PFSK-1 (cell line): ENCODE results near the gene EXPH5.

ENCODE experiments used
- FOXP2 ChIP-seq: optimal IDR thresholded peaks from 2 replicates; pipeline ENCODE3; 2011; ENCODE audit warnings: borderline replicate concordance, control low read depth, inconsistent platforms; ENCODE audit not compliant: insufficient read depth; ENCODE audit errors: extremely low read length, extremely low read depth
- POLR2AphosphoS5 ChIP-seq: IDR thresholded peaks from 2 replicates; pipeline ENCODE4 v1.6.1; 2012; ENCODE audit warnings: low read depth, mild to moderate bottlenecking, control low read depth, low read length, moderate library complexity
- SIN3A ChIP-seq: IDR thresholded peaks from 2 replicates; pipeline ENCODE4 v1.6.1; 2012; ENCODE audit warnings: mild to moderate bottlenecking, low read length, moderate library complexity, borderline replicate concordance; ENCODE audit not compliant: insufficient read depth
- TAF1 ChIP-seq: IDR thresholded peaks from 2 replicates; pipeline ENCODE4 v1.6.1; 2012; ENCODE audit warnings: low read length, control low read depth, borderline replicate concordance; ENCODE audit not compliant: insufficient read depth
- TF ChIP-seq, protein P1 (sequence below), 2 experiments: IDR thresholded peaks; 2 replicates each; pipeline versions ENCODE4 v1.6.1 to v1.8.0; 2011 to 2012; ENCODE audit warnings: low read depth in 2 of 2, low read length in 2 of 2, control low read depth in 1 of 2, inconsistent platforms in 1 of 2, mild to moderate bottlenecking in 1 of 2, moderate library complexity in 1 of 2; ENCODE audit not compliant: insufficient read depth in 1 of 2

Gene EXPH5

DNA sequence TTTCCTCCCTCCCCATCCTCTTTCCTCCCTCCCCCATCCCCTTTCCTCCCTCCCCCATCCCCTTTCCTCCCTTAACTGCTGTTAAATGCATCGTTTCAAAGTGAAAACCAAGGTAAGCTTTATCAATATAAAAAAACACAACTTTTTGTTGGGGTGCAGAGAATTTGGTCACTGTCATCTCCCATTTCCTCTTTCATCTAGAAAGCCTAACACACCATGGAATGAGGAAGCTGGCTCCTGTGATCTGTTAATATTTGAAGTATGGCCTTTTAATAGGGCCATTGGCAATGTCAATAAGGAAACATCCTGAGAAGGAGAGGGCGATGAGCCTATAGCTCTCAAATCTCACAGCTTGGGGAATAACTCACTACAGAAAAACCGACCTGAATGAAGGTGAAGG lies 7.0 kb downstream of the EXPH5 start:
- TF ChIP-seq SIN3A (no peak), FOXP2 (no peak), TAF1 (no peak), POLR2AphosphoS5 (no peak)
- TF ChIP-seq, protein P1, sequence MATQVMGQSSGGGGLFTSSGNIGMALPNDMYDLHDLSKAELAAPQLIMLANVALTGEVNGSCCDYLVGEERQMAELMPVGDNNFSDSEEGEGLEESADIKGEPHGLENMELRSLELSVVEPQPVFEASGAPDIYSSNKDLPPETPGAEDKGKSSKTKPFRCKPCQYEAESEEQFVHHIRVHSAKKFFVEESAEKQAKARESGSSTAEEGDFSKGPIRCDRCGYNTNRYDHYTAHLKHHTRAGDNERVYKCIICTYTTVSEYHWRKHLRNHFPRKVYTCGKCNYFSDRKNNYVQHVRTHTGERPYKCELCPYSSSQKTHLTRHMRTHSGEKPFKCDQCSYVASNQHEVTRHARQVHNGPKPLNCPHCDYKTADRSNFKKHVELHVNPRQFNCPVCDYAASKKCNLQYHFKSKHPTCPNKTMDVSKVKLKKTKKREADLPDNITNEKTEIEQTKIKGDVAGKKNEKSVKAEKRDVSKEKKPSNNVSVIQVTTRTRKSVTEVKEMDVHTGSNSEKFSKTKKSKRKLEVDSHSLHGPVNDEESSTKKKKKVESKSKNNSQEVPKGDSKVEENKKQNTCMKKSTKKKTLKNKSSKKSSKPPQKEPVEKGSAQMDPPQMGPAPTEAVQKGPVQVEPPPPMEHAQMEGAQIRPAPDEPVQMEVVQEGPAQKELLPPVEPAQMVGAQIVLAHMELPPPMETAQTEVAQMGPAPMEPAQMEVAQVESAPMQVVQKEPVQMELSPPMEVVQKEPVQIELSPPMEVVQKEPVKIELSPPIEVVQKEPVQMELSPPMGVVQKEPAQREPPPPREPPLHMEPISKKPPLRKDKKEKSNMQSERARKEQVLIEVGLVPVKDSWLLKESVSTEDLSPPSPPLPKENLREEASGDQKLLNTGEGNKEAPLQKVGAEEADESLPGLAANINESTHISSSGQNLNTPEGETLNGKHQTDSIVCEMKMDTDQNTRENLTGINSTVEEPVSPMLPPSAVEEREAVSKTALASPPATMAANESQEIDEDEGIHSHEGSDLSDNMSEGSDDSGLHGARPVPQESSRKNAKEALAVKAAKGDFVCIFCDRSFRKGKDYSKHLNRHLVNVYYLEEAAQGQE (IDR thresholded peaks at IDR 0.05; ENCODE audit: insufficient read depth in 1 of 2, low read depth in 2 of 2, low read length in 2 of 2), result no peak

DNA sequence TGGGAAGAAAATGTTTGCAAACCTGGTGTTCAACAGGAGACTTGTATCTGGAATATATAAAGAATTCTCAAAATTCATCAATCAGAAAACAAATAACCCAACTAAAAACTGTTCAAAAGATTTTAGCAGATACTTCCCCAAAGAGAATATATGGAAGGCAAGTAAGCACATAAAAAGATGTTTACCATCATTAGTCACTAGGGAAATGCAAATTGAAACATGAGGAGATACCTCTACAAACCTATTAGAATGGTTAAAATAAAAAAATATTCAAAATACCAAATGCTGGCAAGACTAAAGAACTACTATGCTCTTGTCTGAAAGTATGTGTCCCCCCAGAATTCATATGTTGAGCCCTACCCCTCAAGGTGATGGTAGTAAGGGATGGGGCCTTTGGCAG lies 8.6 kb downstream of the EXPH5 start:
- TF ChIP-seq TAF1, result no peak
- TF ChIP-seq, protein P1 (IDR thresholded peaks at IDR 0.05; ENCODE audit: insufficient read depth in 1 of 2, low read depth in 2 of 2, low read length in 2 of 2), result no peak
- TF ChIP-seq SIN3A, result no peak
- no peak for TF ChIP-seq FOXP2
- TF ChIP-seq POLR2AphosphoS5, result no peak

DNA sequence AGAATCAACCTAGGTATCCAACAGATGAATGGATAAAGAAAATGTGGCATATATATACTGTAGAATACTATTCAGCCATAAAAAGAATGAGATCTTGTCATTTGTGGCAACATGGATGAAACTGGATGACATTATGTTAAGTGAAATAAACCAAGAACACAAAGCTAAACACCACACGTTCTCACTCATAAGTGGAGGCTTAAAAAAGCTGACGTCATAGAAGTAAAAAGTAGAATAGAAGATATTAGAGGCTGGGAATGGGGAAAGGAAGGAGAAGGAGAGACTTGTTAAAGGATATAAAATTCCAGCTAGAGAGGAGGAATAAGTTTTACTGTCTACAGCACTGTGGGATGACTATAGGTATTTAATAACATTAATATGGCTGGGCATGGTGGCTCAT lies 12.9 kb downstream of the EXPH5 start:
- no peak for TF ChIP-seq TAF1
- no peak for TF ChIP-seq POLR2AphosphoS5
- no peak for TF ChIP-seq SIN3A
- TF ChIP-seq, protein P1 (IDR thresholded peaks at IDR 0.05; ENCODE audit: insufficient read depth in 1 of 2, low read depth in 2 of 2, low read length in 2 of 2), result no peak

DNA sequence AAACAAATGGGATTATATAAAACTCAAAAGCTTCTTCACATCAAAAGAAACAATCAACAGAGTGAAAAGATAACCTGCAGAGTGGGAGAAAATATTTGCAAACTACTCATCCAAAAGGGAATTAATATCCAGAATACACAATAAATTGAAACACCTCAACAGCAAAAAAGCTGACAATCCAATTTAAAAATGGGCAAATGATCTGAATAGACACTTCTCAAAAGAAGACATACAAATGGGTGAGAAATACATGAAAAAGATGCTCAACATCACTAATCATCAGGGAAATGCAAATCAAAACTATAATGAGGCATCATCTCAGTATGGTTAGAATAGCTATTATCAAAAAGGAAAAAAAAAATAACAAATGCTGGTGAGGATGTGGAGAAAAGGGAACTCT lies 13.5 kb downstream of the EXPH5 start:
- TF ChIP-seq POLR2AphosphoS5, result no peak
- TF ChIP-seq, protein P1 (IDR thresholded peaks at IDR 0.05; ENCODE audit: insufficient read depth in 1 of 2, low read depth in 2 of 2, low read length in 2 of 2), result no peak
- TF ChIP-seq TAF1, result no peak
- TF ChIP-seq SIN3A, result no peak
- TF ChIP-seq FOXP2, result no peak

DNA sequence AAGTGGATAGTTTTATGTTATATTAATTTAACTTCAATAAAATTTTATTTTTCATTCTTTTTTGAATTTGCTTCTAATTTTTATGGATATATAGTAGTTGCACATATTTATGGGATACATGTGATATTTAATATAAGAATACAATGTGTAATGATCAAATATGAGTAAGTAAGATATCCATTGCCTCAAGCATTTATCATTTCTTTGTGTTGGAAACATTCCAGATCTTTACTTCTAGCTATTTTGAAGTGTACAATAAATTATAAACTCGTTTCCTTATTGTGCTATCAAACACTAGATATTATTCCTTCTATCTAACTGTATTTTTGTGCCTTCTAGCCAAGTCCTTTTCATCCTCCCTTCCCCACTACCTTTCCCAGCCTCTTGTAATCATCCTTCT lies 17.0 kb downstream of the EXPH5 start:
- no peak for TF ChIP-seq POLR2AphosphoS5
